Epidermal melanocyte (primary cell): ENCODE results near the gene RHAG.
"Not testable (repeated sequence)": the region's sequence is repeated elsewhere in the genome, so short reads cannot be mapped to it uniquely, and the experiment has no call there.

Experiments used
- DNase-seq: peaks from one replicate; pipeline ENCODE4 v3.0.0; 2011; ENCODE audit warnings: low spot score; ENCODE audit not compliant: insufficient read length

The RHAG gene

GRCh38 chr6:49636713-49637349 is at the start of gene RHAG:
Gene RHAG, minus strand, starts transcription at chr6:49636839. Its CDS starts 27 bp downstream, at chr6:49636812.
- DNase-seq: no peak

GRCh38 chr6:49676671-49677281 is 40.1 kb upstream of the RHAG start:
- no peak for DNase-seq

GRCh38 chr6:49675816-49676215 is 39.2 kb upstream of the RHAG start:
- DNase-seq: no peak

- no peak for DNase-seq
Observed at GRCh38 chr6:49668083-49668511, 31.5 kb upstream of the RHAG start.

- no peak for DNase-seq
Observed at GRCh38 chr6:49666930-49667757, 30.5 kb upstream of the RHAG start.

- no peak for DNase-seq
Observed at GRCh38 chr6:49666480-49666879, 29.8 kb upstream of the RHAG start.

- no peak for DNase-seq
Observed at GRCh38 chr6:49664817-49665216, 28.2 kb upstream of the RHAG start.

- DNase-seq: not testable (repeated sequence)
Observed at GRCh38 chr6:49664054-49664453, 27.4 kb upstream of the RHAG start.

GRCh38 chr6:49662892-49663261 is 26.2 kb upstream of the RHAG start:
- no peak for DNase-seq

- no peak for DNase-seq
Observed at GRCh38 chr6:49662231-49662891, 25.7 kb upstream of the RHAG start.

- no peak for DNase-seq
Observed at GRCh38 chr6:49653942-49654341, 17.3 kb upstream of the RHAG start.

- DNase-seq: no peak
Observed at GRCh38 chr6:49653438-49653837, 16.8 kb upstream of the RHAG start.

- DNase-seq: no peak
Observed at GRCh38 chr6:49651239-49651638, 14.6 kb upstream of the RHAG start.

GRCh38 chr6:49649988-49650387 is 13.3 kb upstream of the RHAG start:
- DNase-seq: no peak

GRCh38 chr6:49648036-49648435 is 11.4 kb upstream of the RHAG start:
- DNase-seq: no peak

- DNase-seq: no peak
Observed at GRCh38 chr6:49647476-49647875, 10.8 kb upstream of the RHAG start.

- DNase-seq: no peak
Observed at GRCh38 chr6:49646942-49647341, 10.3 kb upstream of the RHAG start.

- no peak for DNase-seq
Observed at GRCh38 chr6:49646130-49646824, 9.6 kb upstream of the RHAG start.

- DNase-seq: no peak
Observed at GRCh38 chr6:49645139-49645538, 8.5 kb upstream of the RHAG start.

GRCh38 chr6:49639177-49639817 is 2.7 kb upstream of the RHAG start:
- no peak for DNase-seq

GRCh38 chr6:49637350-49637731 is 702 bp upstream of the RHAG start:
- no peak for DNase-seq
